Measurements from ENCODE around the gene ERAL1.
"Not testable (repeated sequence)": the region's sequence is repeated elsewhere in the genome, so short reads cannot be mapped to it uniquely, and the experiment has no call there.

ERAL1 gene

GRCh38 chr17:28853295-28853694 lies 1.5 kb upstream of the ERAL1 start:
- DNase-seq = no peak

GRCh38 chr17:28855336-28855679 lies 492 bp downstream of the ERAL1 start:
- no peak for DNase-seq

GRCh38 chr17:28856028-28856574 lies 1.3 kb downstream of the ERAL1 start:
- no peak for DNase-seq

- DNase-seq = no peak
Observed at GRCh38 chr17:28857905-28858800, 3.3 kb downstream of the ERAL1 start.

GRCh38 chr17:28858801-28859355 lies 4.1 kb downstream of the ERAL1 start:
- DNase-seq = no peak

GRCh38 chr17:28860363-28860808 lies 5.6 kb downstream of the ERAL1 start:
- no peak for DNase-seq

- DNase-seq = no peak
Observed at GRCh38 chr17:28861393-28862203, 6.8 kb downstream of the ERAL1 start.

GRCh38 chr17:28862561-28862960 lies 7.7 kb downstream of the ERAL1 start:
- no peak for DNase-seq

GRCh38 chr17:28863953-28864352 lies 9.1 kb downstream of the ERAL1 start:
- no peak for DNase-seq

- no peak for DNase-seq
Observed at GRCh38 chr17:28864991-28865849, 10.4 kb downstream of the ERAL1 start.

GRCh38 chr17:28865946-28866752 lies 11.3 kb downstream of the ERAL1 start:
- no peak for DNase-seq

- DNase-seq = no peak
Observed at GRCh38 chr17:28867276-28867675, 12.5 kb downstream of the ERAL1 start.

- no peak for DNase-seq
Observed at GRCh38 chr17:28871056-28871579, 16.3 kb downstream of the ERAL1 start.

- no peak for DNase-seq
Observed at GRCh38 chr17:28873839-28874238, 19.0 kb downstream of the ERAL1 start.

- no peak for DNase-seq
Observed at GRCh38 chr17:28874750-28875149, 19.9 kb downstream of the ERAL1 start.

- no peak for DNase-seq
Observed at GRCh38 chr17:28875848-28876550, 21.2 kb downstream of the ERAL1 start.

- not testable (repeated sequence) for DNase-seq
Observed at GRCh38 chr17:28877150-28877711, 22.4 kb downstream of the ERAL1 start.

GRCh38 chr17:28878158-28878910 lies 23.5 kb downstream of the ERAL1 start:
- no peak for DNase-seq

GRCh38 chr17:28878981-28879380 lies 24.2 kb downstream of the ERAL1 start:
- DNase-seq = peak; percentile 40
